Activated CD8-positive, alpha-beta memory T cell treated with anti-CD3 and anti-CD28 coated beads, Interleukin-2, amount 50 U/mL, for 1 hour (primary cell): ENCODE measurements around the gene ADI1.

ENCODE experiments used
- DNase-seq: peaks from one replicate; pipeline ENCODE4 v3.0.0-alpha.2; 2020; ENCODE audit errors: extremely low read depth

Gene ADI1

DNA sequence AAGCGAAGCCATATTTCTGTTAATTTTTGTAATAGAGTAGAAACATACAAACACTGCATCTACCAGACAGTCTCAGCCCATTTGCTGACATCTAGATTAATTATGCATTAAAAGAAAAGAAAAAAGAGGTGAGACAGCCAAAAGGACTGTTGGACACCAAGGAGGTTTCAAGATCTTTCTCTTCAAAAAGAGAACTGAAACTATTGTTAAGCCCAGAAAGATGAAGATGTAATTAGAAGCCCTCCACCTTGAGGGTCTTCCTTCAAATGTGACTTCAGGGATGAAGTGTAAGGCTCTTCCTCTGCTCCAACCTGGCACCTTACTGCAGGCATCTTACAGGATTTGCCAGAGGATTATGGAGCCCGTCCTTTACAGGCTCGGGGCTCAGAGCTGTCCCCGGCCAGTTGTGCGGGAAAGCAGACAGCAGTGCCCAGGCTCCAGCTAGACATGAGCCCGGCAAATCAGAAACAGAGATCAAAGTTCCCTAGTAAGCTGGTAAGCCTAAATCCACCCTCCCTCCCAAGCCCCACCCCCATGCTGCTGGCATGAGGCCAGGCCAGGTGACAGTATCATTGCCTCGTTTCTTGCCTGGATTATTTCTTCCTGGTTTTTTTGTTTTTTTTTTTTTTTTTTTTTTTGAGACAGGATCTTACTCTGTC is 38.9 kb downstream of the ADI1 start:
- DNase-seq = no peak

DNA sequence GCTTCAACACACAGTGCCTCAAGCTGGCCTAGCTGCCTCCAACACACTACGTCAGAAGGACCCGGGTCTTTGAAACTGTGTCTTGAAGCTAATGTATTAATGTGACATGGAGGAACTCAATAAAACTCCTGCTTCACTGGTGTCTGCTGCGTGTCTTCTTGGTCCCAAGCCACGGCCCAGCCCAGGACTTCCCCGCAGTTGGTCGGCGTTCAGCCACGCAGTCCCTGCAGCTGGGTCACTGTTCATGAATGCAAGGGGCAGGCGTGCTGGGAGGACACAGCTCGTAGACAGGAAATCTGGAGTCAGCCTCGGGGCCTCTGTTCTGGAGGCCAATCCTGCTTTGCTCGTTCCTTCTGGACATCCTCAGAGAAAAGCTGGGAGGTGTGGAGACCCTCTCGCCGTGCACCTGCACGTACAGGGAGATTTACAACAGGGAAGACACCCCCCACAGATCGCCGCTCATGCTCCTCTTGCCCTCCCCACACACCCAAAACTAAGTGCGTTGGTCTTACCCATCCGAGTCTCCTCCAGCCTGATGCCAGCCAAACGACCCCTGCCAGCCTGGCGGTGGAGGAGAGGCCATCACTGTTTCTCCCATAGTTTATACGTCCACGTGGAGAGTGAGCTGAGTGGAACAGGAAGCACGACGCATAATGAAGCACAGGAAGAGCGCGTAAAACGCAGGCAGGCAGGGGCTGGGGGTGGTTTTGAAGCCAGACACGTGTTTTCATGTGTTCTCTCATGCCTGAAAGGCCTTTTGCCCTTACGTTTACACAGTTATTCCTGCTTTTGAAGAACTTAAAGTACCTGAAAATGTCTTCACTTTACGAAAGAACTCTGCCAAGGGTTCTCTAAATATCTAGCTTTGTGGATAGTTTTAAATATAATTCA is 39.7 kb downstream of the ADI1 start:
- no peak for DNase-seq

DNA sequence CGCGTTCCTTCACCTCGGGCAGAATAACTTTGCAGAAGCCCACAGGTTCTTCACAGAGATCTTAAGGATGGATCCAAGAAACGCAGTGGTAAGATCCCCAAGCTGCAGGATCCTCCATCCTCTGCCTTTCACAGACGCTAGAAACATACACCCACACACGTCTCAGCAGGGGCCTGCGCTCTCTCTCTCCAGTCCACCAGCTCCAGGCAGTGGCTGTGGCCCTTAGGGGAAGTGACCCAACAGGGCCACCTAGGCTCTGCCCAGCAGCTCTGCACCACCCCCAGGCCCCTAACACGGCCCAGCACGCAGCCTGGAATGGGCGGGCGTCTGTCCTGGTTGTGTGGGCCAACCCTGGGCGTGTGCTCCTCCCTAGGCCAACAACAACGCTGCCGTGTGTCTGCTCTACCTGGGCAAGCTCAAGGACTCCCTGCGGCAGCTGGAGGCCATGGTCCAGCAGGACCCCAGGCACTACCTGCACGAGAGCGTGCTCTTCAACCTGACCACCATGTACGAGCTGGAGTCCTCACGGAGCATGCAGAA is 40.4 kb downstream of the ADI1 start:
- no peak for DNase-seq

DNA sequence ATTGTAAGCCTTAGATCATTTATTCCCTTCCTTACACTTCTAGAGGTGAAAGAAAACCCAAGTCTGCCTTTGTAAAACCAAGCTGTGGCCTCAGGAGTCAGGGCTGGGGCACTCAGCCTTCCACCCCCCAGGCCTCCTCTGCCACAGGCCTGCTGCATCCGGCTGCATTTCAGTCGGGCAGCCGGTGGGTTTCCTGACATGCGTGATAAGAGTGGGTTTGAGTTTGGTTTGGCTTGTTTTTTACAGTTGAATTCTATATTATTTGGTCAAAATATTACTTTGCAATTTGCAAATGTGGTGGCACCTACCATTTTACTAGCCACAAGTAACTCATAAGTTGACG is 42.4 kb downstream of the ADI1 start:
- DNase-seq = no peak

DNA sequence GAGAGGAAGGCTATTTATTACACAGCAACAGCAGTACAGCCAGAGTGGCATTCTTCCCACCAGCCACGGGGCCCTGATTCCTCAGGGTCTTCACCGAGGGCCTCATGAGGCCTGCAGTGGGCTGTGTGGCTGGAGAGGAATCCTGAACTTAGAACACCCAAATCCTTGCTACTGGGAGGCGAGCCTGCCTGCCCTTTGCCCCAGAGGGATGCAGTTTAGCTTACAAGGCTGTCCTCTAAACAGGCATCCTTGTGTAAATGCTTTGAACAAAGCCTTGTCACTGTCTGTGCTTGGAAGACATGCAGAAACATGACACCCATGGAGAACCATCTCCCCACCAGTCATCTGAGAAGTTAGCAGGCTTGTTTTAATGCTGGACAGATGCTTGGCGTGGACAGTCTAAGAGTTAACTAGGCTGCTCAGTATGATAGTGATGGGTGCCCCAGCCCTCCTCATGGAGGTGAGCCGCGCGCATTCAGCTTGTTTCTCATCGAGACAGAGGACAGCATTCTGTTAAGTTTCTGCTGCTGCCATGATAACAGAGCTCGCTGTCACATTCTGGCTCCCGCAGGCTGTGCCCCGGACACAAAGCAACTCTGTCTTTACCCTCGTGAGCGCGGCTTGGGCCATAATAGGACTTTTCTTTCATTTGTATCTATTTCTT is 42.9 kb downstream of the ADI1 start:
- no peak for DNase-seq

DNA sequence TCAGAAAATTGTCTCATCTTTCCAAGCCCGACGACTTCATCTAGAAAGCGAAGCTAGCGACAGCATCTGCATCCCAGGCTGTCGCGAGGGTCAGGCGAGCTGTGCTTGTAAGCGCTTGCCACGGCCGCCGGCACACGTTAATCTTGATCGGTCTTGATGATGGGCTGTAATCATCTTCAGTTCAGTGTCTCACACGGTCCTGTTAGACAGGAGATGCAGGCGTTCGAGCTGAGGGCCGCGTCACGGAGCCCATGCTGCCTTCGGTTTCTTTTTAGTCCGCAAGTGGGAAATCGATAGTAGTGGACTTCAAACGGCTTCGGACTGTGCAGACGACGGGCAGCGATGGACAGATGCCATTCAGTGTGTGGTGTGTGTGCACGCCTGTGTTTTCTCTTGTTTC is 43.6 kb downstream of the ADI1 start:
- no peak for DNase-seq

DNA sequence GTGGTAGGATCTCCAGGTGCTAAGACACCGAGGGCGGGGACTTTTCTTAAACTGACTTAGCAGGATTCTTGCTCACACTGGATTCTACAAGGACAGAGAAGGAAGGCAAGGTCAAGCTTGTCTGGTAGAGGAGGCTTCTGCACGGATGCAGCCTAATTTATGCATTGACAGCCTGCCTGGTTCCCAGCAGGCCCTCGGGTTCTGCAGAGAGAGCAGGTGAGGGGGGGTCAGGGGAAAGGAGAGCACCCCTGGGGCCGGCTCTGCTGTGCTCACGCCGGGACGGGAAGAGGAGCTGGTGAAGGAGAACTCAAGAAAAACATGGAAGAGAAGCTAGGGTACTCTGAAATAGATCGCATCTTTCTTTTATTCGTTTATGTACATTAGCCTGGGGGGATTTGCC is 46.4 kb downstream of the ADI1 start:
- DNase-seq = no peak

DNA sequence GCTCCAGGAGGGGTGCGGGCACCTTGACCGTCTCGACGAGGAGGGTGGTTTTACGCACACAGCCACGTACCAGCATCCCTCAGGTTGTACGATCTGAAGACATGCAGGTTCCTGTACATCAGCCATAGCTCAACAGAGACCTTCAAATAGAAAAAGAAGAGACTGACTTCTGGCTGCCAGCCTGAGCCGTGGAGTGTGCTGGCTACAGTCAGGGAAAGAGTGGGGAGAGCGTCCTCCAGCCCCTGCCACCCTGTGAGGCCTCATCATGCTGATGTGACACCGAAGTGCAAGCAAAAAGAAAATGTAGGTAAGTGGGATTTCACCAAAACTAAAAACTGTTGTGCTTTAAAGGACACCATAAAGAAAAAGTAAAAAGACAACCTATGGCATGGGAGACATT is 47.0 kb downstream of the ADI1 start:
- DNase-seq = no peak

DNA sequence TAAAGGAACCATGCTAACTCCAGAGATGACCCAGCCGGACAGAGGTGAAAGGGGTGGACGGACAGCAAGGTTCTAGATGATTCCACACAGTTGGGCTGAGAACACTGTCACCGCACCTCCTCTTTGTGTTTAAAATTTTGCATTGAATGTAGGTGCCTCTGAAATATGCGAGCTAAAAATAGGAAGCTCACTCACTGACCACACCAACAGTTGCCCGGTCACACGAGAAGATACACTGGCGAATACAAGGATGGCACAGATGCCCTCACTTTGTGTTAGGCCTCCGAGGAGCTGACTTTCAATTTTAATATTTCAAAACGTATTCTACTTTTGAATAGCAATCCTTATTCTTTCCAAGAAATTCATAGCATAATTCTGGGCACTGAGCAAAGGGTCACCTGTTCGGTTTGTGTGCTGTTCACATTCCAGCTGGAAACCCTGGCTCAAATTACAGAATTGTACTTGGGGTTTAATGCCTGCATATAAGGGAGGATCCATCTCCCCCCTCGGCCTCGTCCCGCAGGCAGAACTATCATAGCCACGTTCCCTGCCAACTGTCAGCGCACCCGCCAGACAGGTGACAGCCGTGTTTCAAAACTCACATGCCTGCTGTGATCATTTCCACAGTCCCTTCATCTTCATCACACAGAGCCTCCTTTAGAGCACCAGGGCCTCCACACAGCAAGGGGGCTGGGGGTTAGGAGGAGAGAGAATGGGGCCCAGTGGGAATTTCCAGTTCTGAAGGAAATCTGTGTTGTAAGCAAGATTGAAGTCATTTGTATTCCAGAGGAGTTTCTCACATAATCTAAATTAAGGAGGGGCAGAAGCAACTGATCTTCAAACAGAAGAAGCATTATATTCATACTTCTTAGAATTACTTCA is 48.2 kb downstream of the ADI1 start:
- DNase-seq = no peak

DNA sequence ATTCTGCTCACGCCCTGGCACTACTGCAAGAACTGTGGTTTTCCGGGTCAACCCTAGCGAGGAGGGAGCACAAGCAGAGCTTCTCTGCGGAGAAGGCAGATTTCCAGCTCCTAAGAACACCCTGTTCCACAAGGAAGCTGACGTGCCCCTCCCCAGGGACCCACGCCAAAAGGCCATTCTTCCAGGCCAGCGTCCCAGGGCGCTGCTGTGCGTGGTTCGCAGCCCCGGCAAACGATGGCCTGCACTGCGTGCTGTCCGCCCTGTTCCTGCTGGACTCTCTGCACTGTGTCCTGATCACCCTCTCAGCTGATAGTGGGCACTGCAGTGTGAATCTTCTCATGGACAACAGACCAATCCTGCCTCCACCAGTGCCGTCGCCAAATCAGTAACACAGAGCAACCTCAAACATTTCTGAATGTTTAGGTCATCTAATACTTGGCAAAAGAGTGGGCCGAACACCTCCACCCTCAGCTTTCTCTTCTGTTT is 49.1 kb downstream of the ADI1 start:
- DNase-seq = no peak

DNA sequence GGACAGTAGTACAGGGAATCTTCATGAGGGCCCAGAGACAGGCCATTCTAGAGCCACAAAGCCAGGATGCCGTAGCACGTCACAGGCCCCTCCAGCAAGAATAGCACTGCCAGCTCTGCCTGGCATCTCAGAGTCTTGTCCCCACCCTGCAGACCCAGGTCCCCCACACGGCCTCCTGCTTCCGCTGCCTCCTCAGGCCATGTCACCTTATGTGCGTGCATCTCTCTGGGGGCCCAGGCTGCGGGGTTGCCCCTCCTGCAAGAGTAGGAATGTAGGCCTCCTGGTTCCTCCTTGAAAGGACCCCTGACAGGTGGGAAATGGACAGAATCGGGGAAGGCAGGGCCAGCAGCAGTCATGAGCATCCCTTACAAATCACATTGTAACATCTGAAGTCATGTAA is 49.8 kb downstream of the ADI1 start:
- DNase-seq = no peak

DNA sequence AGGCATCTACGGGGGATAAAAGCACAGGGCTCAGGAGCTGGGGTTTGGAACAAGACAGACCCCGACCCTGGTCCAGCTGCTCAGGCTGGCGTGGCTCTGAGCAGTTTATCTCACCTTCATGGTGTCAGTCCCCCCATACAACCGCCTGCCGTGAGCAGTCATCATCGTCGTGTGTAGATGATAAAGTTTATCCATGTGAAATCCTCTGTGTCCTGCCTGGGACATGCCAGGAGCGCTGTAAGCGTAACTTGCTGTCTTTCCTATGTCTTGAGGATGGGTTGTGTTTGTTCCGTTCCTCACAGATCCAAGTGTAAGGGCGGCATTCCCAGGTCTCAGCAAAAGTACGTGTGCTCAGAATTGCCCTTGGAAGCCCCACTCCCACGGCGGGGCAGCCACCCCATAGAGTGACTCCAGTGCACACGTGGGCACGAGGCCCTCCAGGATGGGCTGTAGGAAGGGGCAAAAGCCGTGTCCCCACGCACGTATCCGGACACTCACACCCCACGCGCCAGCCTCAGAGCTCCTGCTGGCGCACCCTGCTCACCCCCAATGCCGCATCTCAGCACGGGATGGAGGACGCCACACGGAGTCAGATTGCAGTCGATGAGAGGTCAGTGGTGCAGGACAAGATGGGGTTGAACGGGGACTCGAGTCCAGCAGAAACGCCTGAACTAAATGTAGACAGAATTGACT is 50.9 kb downstream of the ADI1 start:
- DNase-seq = no peak

DNA sequence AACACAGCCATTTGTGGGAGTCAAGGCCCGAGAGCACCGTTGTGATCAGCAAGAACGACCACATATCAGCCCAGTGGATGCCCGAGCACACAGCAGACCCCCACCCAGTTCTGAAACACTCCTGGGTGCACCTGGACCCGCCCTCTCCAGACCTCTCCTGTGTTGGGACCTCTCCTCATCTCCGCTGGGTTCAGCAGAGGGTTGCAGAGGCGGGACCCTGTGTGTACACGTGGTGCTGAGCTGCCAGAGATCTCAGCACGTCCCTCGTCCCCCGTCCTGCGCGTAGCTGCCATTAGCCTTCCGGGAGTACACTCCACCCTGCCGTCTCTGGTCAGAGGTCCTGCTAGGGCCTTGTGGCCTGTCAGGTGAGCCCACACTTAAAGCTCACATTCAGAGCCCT is 51.7 kb downstream of the ADI1 start:
- DNase-seq = no peak

DNA sequence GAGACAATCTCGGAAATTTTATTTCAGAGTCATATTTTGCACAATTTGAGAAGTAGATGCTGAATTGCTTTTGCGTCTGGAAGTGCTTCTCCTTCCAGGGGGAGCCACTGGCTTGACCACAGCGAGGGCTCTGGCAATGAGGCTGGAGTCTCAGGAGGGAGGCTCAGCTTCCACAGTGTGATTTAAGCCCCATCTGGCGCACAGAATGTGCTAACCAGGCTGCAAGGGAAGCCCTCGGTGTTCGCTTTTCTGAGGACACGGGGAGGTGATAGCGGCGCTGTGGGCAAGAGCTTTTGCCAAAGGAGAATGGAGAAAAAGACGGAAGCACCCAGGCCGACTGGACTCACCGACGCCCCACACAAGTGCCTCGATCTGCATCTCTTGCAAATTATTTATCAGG is 52.4 kb downstream of the ADI1 start:
- no peak for DNase-seq

DNA sequence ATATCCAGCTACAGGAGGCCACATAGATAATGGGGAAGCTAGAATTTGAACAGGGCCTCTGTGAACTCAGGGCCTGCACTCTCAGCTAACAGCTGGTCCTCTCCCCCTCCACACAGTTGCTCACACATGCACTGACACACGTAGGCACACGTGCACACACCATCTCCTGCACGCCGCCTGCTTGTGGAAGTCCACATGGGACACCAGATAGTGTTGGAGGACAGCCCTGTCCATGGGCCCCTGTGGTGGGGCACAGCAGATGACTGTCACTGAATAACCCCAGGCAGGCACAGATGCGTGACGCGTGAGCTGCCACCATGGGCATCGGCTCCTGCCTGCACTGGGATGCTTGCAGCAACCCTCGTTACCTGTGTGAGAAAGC is 52.9 kb downstream of the ADI1 start:
- no peak for DNase-seq

DNA sequence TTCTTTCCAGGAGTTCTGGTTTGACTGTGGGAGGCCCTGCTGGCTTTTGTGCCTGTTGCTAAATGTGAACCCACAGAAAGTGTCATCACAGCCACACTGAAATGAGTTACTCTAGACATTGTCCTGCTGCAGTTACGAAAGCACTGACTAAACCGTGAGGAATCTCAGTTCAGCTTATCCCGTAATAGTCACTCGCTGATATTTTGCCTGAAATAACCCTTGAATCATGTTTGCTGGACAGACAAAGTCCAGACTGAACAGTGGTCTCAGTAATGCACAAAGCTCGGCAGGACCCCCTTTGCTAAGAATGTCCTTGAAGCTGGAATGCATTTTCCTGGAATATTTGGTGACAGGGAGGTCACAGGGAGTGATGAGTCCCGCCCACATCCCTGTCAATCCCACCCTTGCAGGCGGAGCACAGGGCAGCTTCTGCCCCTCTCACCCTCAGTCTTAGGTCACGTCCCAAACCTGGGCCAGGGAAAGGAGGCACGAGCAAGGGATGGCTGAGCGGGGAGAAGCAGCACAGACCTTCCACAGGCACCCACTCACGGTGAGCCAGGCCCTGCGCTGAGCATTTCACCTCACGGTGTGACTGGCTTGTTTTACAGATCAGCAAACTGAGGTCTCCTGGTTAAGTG is 53.4 kb downstream of the ADI1 start:
- no peak for DNase-seq

DNA sequence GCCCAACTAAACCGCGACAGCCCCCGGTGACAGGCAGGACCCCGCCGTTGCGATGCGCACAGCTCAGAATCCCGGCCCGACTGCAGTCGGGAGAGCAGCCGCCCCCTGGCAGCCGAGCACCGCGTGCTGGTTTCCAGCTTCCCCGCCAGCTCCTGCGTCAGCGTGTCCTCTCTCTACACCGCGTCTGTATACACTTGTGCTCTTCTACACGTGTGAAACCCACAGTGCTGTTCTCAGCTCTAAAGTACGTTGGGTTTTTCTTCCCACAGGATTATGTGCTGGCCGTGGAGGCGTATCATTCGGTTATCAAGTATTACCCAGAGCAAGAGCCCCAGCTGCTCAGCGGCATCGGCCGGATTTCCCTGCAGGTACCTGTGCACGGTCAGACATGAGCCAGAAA is 54.0 kb downstream of the ADI1 start:
- DNase-seq = no peak

DNA sequence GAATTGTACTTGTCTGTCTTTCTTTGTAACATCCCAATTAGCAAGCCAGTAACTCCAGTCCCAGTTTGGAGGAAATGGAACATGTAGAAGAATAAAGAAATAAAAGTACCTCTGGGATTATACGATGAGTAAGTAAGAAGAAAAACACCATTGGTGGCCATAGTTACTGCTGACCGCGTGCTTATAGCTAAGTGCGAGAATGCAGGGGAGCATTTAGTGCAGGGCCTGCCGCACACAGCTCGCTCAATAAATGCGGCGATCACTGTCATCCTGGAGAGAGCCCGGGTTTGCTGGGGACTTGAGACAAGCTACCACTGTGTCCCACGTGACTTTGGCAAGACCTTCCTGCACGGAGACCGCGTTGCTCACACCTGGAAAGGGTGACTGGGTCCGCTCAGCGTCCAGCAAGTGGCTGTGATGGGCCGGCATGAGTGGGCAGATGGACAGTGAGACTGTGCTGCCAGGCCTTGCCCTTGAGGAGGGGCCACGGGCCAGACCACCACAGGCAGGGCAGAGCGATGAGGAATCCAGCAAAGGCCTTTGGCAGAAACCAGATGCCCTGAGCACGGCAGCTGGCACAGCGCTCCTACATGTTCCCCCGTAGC is 54.8 kb downstream of the ADI1 start:
- no peak for DNase-seq

DNA sequence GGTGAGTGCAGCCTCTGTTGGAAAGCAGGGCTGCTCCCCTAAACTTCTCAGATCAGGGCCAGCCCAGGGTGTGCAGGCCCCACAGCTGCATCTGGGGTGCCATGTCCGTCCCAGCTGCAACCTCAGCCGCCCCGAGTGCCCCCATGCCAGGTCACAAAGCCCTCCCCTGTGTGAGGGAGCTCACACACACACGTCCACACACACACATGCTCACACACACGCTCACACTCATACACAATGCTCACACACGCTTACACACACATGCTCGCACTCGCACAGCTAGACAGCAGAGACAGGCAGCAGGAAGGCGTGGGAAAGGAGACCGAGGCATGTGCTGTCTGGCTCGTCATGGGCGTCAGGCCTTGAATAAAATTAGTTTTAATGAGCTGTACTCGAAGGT is 55.4 kb downstream of the ADI1 start:
- no peak for DNase-seq

DNA sequence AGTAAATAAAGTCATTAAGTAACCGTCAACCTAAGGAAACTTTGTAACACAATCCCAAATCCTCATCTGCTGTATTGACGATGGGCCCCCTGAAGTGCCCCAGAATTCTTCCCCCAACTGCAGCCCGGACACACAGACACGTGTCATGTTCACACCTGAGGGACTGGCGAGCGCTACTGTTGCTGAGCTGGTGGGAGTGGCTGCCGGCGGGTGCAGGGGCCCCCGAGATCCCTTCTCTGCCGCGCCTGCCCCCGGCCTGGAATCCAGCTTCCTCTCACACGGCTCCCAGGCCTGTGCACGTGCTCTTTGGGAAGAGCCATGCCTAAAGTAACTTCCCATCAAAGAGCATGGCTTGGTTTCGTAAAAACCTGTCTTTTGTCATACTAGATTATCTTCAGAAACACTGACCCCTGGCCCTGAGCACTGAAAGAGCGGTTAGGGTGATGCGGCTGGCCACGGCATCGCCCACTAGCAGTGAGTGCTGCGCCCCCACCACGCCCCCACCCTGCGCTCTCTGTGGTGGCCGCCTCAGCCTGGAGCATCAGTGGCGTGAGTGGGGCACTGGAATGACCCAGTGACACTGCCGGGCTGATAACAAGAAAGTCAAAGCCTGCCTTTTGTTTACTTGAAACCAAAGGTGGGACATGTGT is 56.0 kb downstream of the ADI1 start:
- no peak for DNase-seq
